GM12878 (cell line): ENCODE results near the gene IL1R2.

ENCODE experiments used
- RCOR1 ChIP-seq: conservative IDR thresholded peaks from 2 replicates; pipeline ENCODE4 v1.6.1; 2012; ENCODE audit warnings: low read depth, low read length, improper control_type of control experiment
- TAF1 ChIP-seq: IDR thresholded peaks from 2 replicates; pipeline ENCODE4 v1.6.1; 2011; ENCODE audit warnings: mild to moderate bottlenecking, low read depth, low read length, borderline replicate concordance
- YBX1 ChIP-seq: fragments of 450-650 bp; IDR thresholded peaks from 2 replicates; pipeline ENCODE4 v1.6.1; 2016; ENCODE audit warnings: antibody characterized with exemption
- TF ChIP-seq, protein P1 (sequence below), 3 experiments: IDR thresholded peaks in 2 of 3; conservative IDR thresholded peaks in 1 of 3; 2 replicates each; pipeline ENCODE4 v1.5.1; 2011; ENCODE audit warnings: low read depth in 3 of 3, low read length in 3 of 3, mild to moderate bottlenecking in 3 of 3, control low read depth in 2 of 3, moderate library complexity in 2 of 3, inconsistent platforms in 1 of 3, mixed read lengths in 1 of 3; ENCODE audit not compliant: control insufficient read depth in 2 of 3, insufficient read depth in 1 of 3; ENCODE audit errors: extremely low read depth in 1 of 3
- TF ChIP-seq, protein P2 (sequence below): fragments of 450-650 bp; IDR thresholded peaks from 2 replicates; pipeline ENCODE4 v1.6.1; 2014; ENCODE audit warnings: mild to moderate bottlenecking
- TF ChIP-seq, protein P3 (sequence below): IDR thresholded peaks from 2 replicates; pipeline ENCODE4 v1.6.1; 2012; ENCODE audit warnings: low read depth, low read length, improper control_type of control experiment

DNA sequence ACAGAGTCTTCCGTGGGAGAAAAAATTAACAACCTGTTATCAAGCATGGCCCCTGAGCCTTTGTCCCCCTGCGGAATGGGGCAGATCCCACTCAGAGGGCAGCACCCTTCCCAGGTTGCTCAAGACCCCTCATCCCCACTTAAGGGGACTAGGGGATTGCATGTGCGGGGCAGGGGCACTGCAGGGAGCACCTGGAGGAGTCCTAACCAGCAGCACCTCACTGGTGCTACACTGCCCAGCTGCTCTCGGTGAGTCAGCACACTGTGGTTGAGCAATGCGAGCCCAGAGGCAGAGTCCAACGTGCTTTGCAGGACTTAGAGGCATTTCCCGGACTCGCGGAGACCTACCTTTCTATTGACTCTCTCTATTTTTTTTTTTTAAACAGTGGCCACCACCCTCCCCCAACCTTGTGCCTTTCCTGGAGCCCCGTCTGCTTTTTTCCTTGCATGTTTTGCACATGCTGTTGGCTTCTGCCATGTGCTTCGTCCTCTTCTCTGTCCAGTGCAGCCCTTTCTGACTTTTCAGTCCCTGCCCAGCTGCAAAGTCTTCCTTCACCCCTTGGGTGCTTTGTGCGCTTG is 74.0 kb downstream of the IL1R2 start:
- TF ChIP-seq TAF1 (no peak), YBX1 (no peak), RCOR1 (no peak)
- TF ChIP-seq, protein P1, sequence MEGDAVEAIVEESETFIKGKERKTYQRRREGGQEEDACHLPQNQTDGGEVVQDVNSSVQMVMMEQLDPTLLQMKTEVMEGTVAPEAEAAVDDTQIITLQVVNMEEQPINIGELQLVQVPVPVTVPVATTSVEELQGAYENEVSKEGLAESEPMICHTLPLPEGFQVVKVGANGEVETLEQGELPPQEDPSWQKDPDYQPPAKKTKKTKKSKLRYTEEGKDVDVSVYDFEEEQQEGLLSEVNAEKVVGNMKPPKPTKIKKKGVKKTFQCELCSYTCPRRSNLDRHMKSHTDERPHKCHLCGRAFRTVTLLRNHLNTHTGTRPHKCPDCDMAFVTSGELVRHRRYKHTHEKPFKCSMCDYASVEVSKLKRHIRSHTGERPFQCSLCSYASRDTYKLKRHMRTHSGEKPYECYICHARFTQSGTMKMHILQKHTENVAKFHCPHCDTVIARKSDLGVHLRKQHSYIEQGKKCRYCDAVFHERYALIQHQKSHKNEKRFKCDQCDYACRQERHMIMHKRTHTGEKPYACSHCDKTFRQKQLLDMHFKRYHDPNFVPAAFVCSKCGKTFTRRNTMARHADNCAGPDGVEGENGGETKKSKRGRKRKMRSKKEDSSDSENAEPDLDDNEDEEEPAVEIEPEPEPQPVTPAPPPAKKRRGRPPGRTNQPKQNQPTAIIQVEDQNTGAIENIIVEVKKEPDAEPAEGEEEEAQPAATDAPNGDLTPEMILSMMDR (IDR thresholded peaks at IDR 0.05 in 2 of 3, conservative IDR thresholded peaks at IDR 0.05 in 1 of 3; ENCODE audit: control insufficient read depth in 2 of 3, extremely low read depth in 1 of 3, insufficient read depth in 1 of 3, low read depth in 3 of 3, low read length in 3 of 3), result no peak
- TF ChIP-seq, protein P2, sequence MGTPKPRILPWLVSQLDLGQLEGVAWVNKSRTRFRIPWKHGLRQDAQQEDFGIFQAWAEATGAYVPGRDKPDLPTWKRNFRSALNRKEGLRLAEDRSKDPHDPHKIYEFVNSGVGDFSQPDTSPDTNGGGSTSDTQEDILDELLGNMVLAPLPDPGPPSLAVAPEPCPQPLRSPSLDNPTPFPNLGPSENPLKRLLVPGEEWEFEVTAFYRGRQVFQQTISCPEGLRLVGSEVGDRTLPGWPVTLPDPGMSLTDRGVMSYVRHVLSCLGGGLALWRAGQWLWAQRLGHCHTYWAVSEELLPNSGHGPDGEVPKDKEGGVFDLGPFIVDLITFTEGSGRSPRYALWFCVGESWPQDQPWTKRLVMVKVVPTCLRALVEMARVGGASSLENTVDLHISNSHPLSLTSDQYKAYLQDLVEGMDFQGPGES, result no peak
- TF ChIP-seq, protein P3, sequence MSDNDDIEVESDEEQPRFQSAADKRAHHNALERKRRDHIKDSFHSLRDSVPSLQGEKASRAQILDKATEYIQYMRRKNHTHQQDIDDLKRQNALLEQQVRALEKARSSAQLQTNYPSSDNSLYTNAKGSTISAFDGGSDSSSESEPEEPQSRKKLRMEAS, result no peak
